Measurements from ENCODE around the gene CCR6. TPM values are rescaled to one million over a fixed set of nuclear protein-coding genes. Genes with fewer than 3 reads are reported as not detected.

The CCR6 gene
- total and polyA plus RNA-seq, 8 donors: 0.13 to 0.92 TPM; not detected in 6

DNA sequence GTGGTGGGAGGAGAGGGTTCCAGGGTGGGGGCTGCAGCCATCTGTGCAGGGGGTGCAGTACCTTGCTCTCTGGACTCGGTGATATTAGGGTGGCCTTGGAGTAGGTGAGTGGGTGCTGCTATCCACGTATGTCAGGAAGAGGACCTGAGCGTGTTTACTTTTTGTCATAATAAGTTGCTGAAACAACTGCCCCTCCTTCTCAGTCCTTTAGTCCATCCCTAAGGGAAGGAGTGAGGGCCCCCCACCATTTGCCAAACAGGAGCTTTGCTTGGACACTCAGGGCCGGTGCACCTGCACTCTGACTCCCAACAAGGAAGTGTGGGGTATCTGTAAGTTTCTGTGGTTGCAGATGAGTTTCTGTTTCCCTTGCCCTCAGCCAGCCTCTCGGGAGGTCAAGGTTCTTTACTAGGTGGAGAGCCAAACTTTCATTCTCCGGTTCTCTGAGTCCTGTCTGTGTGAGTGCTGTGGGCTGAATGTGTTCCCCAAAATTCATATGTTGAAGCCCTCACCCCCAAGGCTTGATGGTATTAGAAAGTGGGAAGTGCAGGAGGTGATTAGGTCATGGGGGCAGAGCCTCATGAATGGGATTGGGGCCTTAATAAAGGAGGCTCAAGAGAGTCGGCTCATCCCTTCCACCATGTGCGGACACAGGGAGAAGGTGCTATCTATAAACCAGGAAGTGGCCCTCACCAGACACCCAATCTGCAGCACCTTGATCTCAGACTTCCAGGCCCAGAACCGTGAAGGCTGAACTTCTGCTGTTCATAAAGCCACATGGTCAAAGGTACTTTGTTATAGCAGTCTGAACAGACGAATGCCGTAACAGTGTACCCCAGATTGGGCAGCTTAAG lies 19.6 kb upstream of the CCR6 start:
- Histone ChIP-seq H3K27ac (no peak overlapping the region), H3K4me3 (no peak overlapping the region), H3K4me1 (no peaks in the 10 kb centered on the region), H3K27me3 (no peaks in the 10 kb centered on the region), H3K9me3 (no peaks in the 10 kb centered on the region), H3K36me3 (no peaks in the 10 kb centered on the region)
- WGBS, 5 donors: 76 to 86% (median 83%) methylated on average over 11 of the region's 11 CpGs
- intact Hi-C loops (cut with DNase I; ENCODE audit: low total_unique reads): no loop called here
- DNase-seq: peak in 1 of 2 donors; percentile 51
- TF ChIP-seq POLR2AphosphoS5 (IDR thresholded peaks at IDR 0.05): no peak
- no peak for TF ChIP-seq EP300 (IDR thresholded peaks at IDR 0.05)

DNA sequence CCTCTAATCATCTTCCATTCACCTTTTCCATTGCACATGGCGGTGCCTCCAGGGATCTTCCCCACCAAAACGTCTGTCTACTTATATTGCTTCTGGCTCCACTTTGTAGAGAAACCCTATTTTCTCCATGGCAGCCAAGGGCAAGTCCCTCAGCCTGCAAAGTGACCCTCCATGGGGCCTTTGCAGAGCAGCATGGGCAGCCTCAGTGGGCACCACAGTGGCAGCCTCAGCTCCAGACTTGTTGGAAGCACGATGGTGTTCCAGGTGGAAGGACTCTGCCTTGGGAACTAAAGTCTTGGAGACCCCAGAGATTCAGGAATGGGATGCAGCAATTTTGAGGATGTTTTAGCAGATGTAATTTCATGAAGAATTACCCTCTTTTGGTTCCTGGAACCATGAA lies 18.5 kb upstream of the CCR6 start:
- intact Hi-C loops (cut with DNase I; ENCODE audit: low total_unique reads): no loop called here
- no peaks in the 10 kb centered on the region for H3K27me3 ChIP-seq
- no peak for TF ChIP-seq POLR2A (IDR thresholded peaks at IDR 0.05)
- no peak for TF ChIP-seq EP300 (IDR thresholded peaks at IDR 0.05)
- TF ChIP-seq, protein P1, sequence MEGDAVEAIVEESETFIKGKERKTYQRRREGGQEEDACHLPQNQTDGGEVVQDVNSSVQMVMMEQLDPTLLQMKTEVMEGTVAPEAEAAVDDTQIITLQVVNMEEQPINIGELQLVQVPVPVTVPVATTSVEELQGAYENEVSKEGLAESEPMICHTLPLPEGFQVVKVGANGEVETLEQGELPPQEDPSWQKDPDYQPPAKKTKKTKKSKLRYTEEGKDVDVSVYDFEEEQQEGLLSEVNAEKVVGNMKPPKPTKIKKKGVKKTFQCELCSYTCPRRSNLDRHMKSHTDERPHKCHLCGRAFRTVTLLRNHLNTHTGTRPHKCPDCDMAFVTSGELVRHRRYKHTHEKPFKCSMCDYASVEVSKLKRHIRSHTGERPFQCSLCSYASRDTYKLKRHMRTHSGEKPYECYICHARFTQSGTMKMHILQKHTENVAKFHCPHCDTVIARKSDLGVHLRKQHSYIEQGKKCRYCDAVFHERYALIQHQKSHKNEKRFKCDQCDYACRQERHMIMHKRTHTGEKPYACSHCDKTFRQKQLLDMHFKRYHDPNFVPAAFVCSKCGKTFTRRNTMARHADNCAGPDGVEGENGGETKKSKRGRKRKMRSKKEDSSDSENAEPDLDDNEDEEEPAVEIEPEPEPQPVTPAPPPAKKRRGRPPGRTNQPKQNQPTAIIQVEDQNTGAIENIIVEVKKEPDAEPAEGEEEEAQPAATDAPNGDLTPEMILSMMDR (IDR thresholded peaks at IDR 0.05): no peak
- no peak for TF ChIP-seq POLR2AphosphoS5 (IDR thresholded peaks at IDR 0.05)
- H3K4me3 ChIP-seq: no peak overlapping the region
- H3K9me3 ChIP-seq: no peaks in the 10 kb centered on the region
- no peaks in the 10 kb centered on the region for H3K36me3 ChIP-seq
- WGBS, 5 donors: 90 to 96% (median 93%) methylated on average over 3 of the region's 3 CpGs
- no peak overlapping the region for H3K27ac ChIP-seq
- H3K4me1 ChIP-seq: no peaks in the 10 kb centered on the region
- no peak for DNase-seq

DNA sequence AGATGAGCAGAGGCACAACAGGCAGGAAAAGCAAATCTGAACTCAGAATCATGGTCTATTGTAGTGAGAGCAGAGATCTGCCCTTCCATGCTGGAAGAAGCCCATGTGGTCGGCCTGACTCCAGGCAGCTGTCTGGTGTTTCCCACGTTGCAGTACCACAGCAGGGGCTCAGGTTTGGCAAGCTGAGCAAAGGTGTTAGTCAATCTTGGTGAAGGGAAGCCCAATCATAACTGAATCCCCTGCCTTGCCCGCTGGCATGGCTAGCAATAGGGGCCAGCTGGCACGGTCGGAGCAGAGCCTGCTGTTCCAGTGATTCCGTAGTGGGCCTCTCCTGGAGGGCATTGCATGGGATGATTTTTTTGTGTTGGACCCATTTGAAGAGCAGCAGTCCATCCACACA lies 17.8 kb upstream of the CCR6 start:
- no peaks in the 10 kb centered on the region for H3K4me1 ChIP-seq
- WGBS, 5 donors: 89 to 100% (median 93%) methylated on average over 1 to 6 of the region's 6 CpGs
- intact Hi-C loops (cut with DNase I; ENCODE audit: low total_unique reads): no loop called here
- H3K27ac ChIP-seq: no peak overlapping the region
- no peaks in the 10 kb centered on the region for H3K36me3 ChIP-seq
- H3K4me3 ChIP-seq: no peak overlapping the region
- DNase-seq: no peak
- H3K9me3 ChIP-seq: no peaks in the 10 kb centered on the region
- no peaks in the 10 kb centered on the region for H3K27me3 ChIP-seq
- TF ChIP-seq EP300 (IDR thresholded peaks at IDR 0.05): no peak
- TF ChIP-seq POLR2A (IDR thresholded peaks at IDR 0.05): no peak
- TF ChIP-seq POLR2AphosphoS5 (IDR thresholded peaks at IDR 0.05): no peak
- TF ChIP-seq, protein P1 (IDR thresholded peaks at IDR 0.05): no peak

DNA sequence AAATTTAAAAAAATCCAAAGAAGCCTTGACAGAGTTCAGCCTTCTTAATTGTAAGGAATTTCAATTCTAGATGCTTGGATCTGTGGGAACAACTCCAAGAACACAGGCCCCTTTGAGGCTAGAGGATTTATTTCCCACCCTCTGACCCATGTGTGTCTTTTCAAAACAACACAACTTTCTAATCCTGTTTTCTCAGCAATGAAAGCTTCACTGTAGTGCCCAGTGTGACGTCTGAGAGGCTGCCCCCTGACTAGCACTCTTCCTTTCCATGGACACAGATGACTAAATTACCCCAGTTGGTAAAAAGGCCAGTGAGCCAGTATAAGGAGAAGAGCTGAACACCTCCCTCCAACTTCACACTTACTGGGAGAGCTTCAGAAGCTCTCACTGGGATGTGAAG lies 16.5 kb upstream of the CCR6 start:
- 43 to 79% (median 70%) methylated on average over 1 of the region's 1 CpG for WGBS, 5 donors
- intact Hi-C loops (cut with DNase I; ENCODE audit: low total_unique reads): no loop called here
- no peaks in the 10 kb centered on the region for H3K27me3 ChIP-seq
- no peak for DNase-seq
- H3K9me3 ChIP-seq: no peaks in the 10 kb centered on the region
- no peak for TF ChIP-seq POLR2A (IDR thresholded peaks at IDR 0.05)
- TF ChIP-seq EP300 (IDR thresholded peaks at IDR 0.05): no peak
- no peak for TF ChIP-seq POLR2AphosphoS5 (IDR thresholded peaks at IDR 0.05)
- TF ChIP-seq, protein P1 (IDR thresholded peaks at IDR 0.05): no peak
- H3K27ac ChIP-seq: no peak overlapping the region
- no peaks in the 10 kb centered on the region for H3K36me3 ChIP-seq
- no peaks in the 10 kb centered on the region for H3K4me1 ChIP-seq
- H3K4me3 ChIP-seq: no peak overlapping the region

DNA sequence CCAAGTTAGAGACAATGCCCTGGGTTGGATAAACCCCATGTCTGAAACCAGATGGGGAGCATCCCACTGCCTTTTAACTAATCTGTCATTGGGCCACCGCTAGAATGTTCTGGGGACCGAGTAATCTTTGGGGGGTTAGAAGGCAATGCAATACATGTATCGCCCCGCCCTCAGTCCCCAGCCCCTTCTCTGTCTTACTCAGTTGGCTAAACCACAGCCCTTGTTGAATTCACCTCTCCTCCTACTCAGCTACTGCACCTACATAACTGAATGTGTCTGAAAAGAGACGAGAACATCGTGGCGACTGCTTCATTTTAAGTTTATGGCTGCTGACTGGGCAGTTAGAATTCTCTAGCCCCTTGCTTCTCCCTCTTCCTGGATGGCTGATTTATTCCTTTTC lies 15.1 kb upstream of the CCR6 start:
- no peak overlapping the region for H3K27ac ChIP-seq
- no peaks in the 10 kb centered on the region for H3K4me1 ChIP-seq
- no peaks in the 10 kb centered on the region for H3K36me3 ChIP-seq
- intact Hi-C loops (cut with DNase I; ENCODE audit: low total_unique reads): no loop called here
- DNase-seq: no peak
- TF ChIP-seq, protein P1 (IDR thresholded peaks at IDR 0.05): no peak
- no peak for TF ChIP-seq EP300 (IDR thresholded peaks at IDR 0.05)
- no peak for TF ChIP-seq POLR2A (IDR thresholded peaks at IDR 0.05)
- no peak for TF ChIP-seq POLR2AphosphoS5 (IDR thresholded peaks at IDR 0.05)
- no peaks in the 10 kb centered on the region for H3K27me3 ChIP-seq
- WGBS, 5 donors: 77 to 89% (median 81%) methylated on average over 7 of the region's 7 CpGs
- H3K4me3 ChIP-seq: no peak overlapping the region
- no peaks in the 10 kb centered on the region for H3K9me3 ChIP-seq
